Vagina (tissue), 2 donors: ENCODE measurements around the gene CEACAM6. TPM values are rescaled to one million over a fixed set of nuclear protein-coding genes. Genes with fewer than 3 reads are reported as not detected.
"Not testable (repeated sequence)": the region's sequence is repeated elsewhere in the genome, so short reads cannot be mapped to it uniquely, and the experiment has no call there.

Source experiments
- DNase-seq, 2 donors: peaks; one replicate each; pipeline ENCODE4 v3.0.0-alpha.2; 2017; ENCODE audit errors: extremely low spot score in 2 of 2
- H3K27ac ChIP-seq: fragments of 200-600 bp; sonication (generic); one replicate; pipeline ENCODE4 v1.5.1; 2019
- H3K27me3 ChIP-seq: fragments of 200-600 bp; sonication (generic); one replicate; pipeline ENCODE4 v1.5.1; 2019
- H3K36me3 ChIP-seq, 2 donors: fragments of 200-600 bp; sonication (generic); one replicate each; pipeline ENCODE4 v1.5.1; 2017 to 2019
- H3K4me1 ChIP-seq: fragments of 200-600 bp; sonication (generic); one replicate; pipeline ENCODE4 v1.5.1; 2019
- H3K4me3 ChIP-seq, 2 donors: fragments of 200-600 bp; sonication (generic); 1 replicate in 1 of 2; 2 replicates in 1 of 2; pipeline ENCODE4 v1.5.1; 2016 to 2019
- H3K9me3 ChIP-seq: fragments of 200-600 bp; sonication (generic); one replicate; pipeline ENCODE4 v1.5.1; 2019
- CTCF ChIP-seq, 3 experiments: fragments of 450-650 bp in 2 of 3; fragments of 200-600 bp in 1 of 3; sonication (generic) in 1 of 3; IDR thresholded peaks; one replicate each; pipeline ENCODE4 v1.5.1; 2017 to 2019; ENCODE audit warnings: antibody characterized with exemption in 3 of 3, mild to moderate bottlenecking in 2 of 3, moderate library complexity in 2 of 3
- POLR2A ChIP-seq, 2 donors: fragments of 450-650 bp; IDR thresholded peaks; one replicate each; pipeline ENCODE4 v1.6.1; 2017; ENCODE audit warnings: antibody characterized with exemption in 2 of 2, mild to moderate bottlenecking in 2 of 2, moderate library complexity in 2 of 2
- POLR2AphosphoS5 ChIP-seq, 2 donors: sonication (generic); formaldehyde crosslinking; IDR thresholded peaks; one replicate each; pipeline ENCODE4 v1.9.0; 2017; ENCODE audit warnings: antibody characterized with exemption in 2 of 2, mild to moderate bottlenecking in 2 of 2, low read depth in 1 of 2; ENCODE audit not compliant: insufficient read depth in 1 of 2
- intact Hi-C: fragments of 100-400 bp; cut with DNase I; formaldehyde crosslinking; loops from one replicate; pipeline ENCODE4 v1.15.1; 2023
- total RNA-seq: library from RNA; depleted of rRNA; stranded (reverse); fragments of >200 nt; gene quantifications from one replicate; pipeline ENCODE4 v1.2.3, GENCODE V29; 2016

CEACAM6 gene
- total RNA-seq, result 6.9 TPM

GRCh38 chr19:41755328-41755913, at the start of gene CEACAM6:
Gene CEACAM6 (plus strand): TSS chr19:41755530. CDS start chr19:41755639, 109 bp downstream.
- no peak within 1 kb of the TSS for H3K27ac ChIP-seq
- H3K4me3 ChIP-seq, result no peak within 1 kb of the TSS
- intact Hi-C loops, result no loop called here
- no peaks in the 10 kb centered on the region for H3K36me3 ChIP-seq
- no peaks in the 10 kb centered on the region for H3K9me3 ChIP-seq
- H3K27me3 ChIP-seq, result no peaks in the 10 kb centered on the region
- no peaks in the 10 kb centered on the region for H3K4me1 ChIP-seq
- DNase-seq, result no peak
- TF ChIP-seq POLR2AphosphoS5 (IDR thresholded peaks at IDR 0.05; ENCODE audit: insufficient read depth in 1 of 2, low read depth in 1 of 2), result no peak
- TF ChIP-seq CTCF (IDR thresholded peaks at IDR 0.05), result no peak
- no peak for TF ChIP-seq POLR2A (IDR thresholded peaks at IDR 0.05)

- H3K9me3 ChIP-seq, result no peaks in the 10 kb centered on the region
- TF ChIP-seq POLR2A (IDR thresholded peaks at IDR 0.05), result no peak
- TF ChIP-seq CTCF (IDR thresholded peaks at IDR 0.05), result peak in 2 of 3 experiments; percentile 32 to 43
- H3K4me3 ChIP-seq, result no peak overlapping the region
- intact Hi-C loops, result no loop called here
- H3K27me3 ChIP-seq, result no peaks in the 10 kb centered on the region
- no peak overlapping the region for H3K27ac ChIP-seq
- DNase-seq, result peak in 1 of 2 donors; percentile 93
- no peaks in the 10 kb centered on the region for H3K36me3 ChIP-seq
- no peaks in the 10 kb centered on the region for H3K4me1 ChIP-seq
Observed at GRCh38 chr19:41706741-41707501, 48.4 kb upstream of the CEACAM6 start.

GRCh38 chr19:41707502-41707812, 47.9 kb upstream of the CEACAM6 start:
- DNase-seq, result peak in 1 of 2 donors; percentile 67
- H3K27ac ChIP-seq, result no peak overlapping the region
- no peaks in the 10 kb centered on the region for H3K9me3 ChIP-seq
- no peaks in the 10 kb centered on the region for H3K4me1 ChIP-seq
- TF ChIP-seq CTCF (IDR thresholded peaks at IDR 0.05) (no peak), POLR2AphosphoS5 (IDR thresholded peaks at IDR 0.05; ENCODE audit: insufficient read depth in 1 of 2, low read depth in 1 of 2) (no peak), POLR2A (IDR thresholded peaks at IDR 0.05) (no peak)
- no peaks in the 10 kb centered on the region for H3K27me3 ChIP-seq
- no peak overlapping the region for H3K4me3 ChIP-seq
- intact Hi-C loops, result no loop called here
- no peaks in the 10 kb centered on the region for H3K36me3 ChIP-seq

GRCh38 chr19:41707871-41708371, 47.4 kb upstream of the CEACAM6 start:
- Histone ChIP-seq H3K4me3 (no peak overlapping the region), H3K4me1 (no peaks in the 10 kb centered on the region), H3K36me3 (no peaks in the 10 kb centered on the region), H3K27ac (no peak overlapping the region), H3K27me3 (no peaks in the 10 kb centered on the region), H3K9me3 (no peaks in the 10 kb centered on the region)
- TF ChIP-seq POLR2AphosphoS5 (IDR thresholded peaks at IDR 0.05; ENCODE audit: insufficient read depth in 1 of 2, low read depth in 1 of 2), result no peak
- no peak for TF ChIP-seq CTCF (IDR thresholded peaks at IDR 0.05)
- TF ChIP-seq POLR2A (IDR thresholded peaks at IDR 0.05), result no peak
- peak in 1 of 2 donors; percentile 64 for DNase-seq
- intact Hi-C loops, result no loop called here

- DNase-seq, result peak in 1 of 2 donors; percentile 55
- TF ChIP-seq CTCF (IDR thresholded peaks at IDR 0.05), result no peak
- TF ChIP-seq POLR2AphosphoS5 (IDR thresholded peaks at IDR 0.05; ENCODE audit: insufficient read depth in 1 of 2, low read depth in 1 of 2), result no peak
- no peak for TF ChIP-seq POLR2A (IDR thresholded peaks at IDR 0.05)
- Histone ChIP-seq H3K4me1 (no peaks in the 10 kb centered on the region), H3K4me3 (peak within 1 kb of the TSS in 1 of 2 donors; percentile 14), H3K36me3 (no peaks in the 10 kb centered on the region), H3K27me3 (no peaks in the 10 kb centered on the region), H3K27ac (no peak within 1 kb of the TSS), H3K9me3 (no peaks in the 10 kb centered on the region)
- intact Hi-C loops, result no loop called here
Observed at GRCh38 chr19:41708481-41708880, 46.8 kb upstream of the CEACAM6 start, which contains the start of gene CEACAM5. Gene CEACAM5 (plus strand): TSS chr19:41708626. CDS start chr19:41708732, 106 bp downstream.

- H3K27ac ChIP-seq, H3K9me3 ChIP-seq, H3K4me1 ChIP-seq, intact Hi-C loops, H3K36me3 ChIP-seq, H3K27me3 ChIP-seq: not testable (repeated sequence)
- DNase-seq, result peak in 1 of 2 donors; percentile 28
- peak overlapping the region in 1 of 2 donors; percentile 14 for H3K4me3 ChIP-seq
Observed at GRCh38 chr19:41709516-41709915, 45.8 kb upstream of the CEACAM6 start.
